Measurements from ENCODE around the gene RPL28.
A peak's percentile ranks its signal among the peaks of the same experiment; 100 is the strongest.

RPL28 gene

GRCh38 chr19:55354698-55355212 is 31.0 kb upstream of the RPL28 start, which contains the start of gene COX6B2:
TSS of gene COX6B2 (minus strand) at chr19:55354719. CDS start at chr19:55354521, 198 bp downstream.
- H3K4me3 ChIP-seq (ENCODE audit: low read length): peak within 1 kb of the TSS; percentile 34; the same call in 1 of the 2 replicates
- no peaks in the 10 kb centered on the region for H3K79me2 ChIP-seq (ENCODE audit: low read length)
- H4K20me1 ChIP-seq (ENCODE audit: insufficient read depth, low read length): no peaks in the 10 kb centered on the region
- peak within 1 kb of the TSS; percentile 60 for H3K4me2 ChIP-seq (ENCODE audit: low read depth, low read length)
- H3K9me2 ChIP-seq (replicated peaks; ENCODE audit: insufficient read depth, low read length): no peaks in the 10 kb centered on the region
- H3K4me1 ChIP-seq (ENCODE audit: low read length): peaks cover 5% of the 10 kb centered on the region
- no peaks in the 10 kb centered on the region for H3K36me3 ChIP-seq (replicated peaks; ENCODE audit: insufficient read depth, low read length)
- no peak for DNase-seq
- peak within 1 kb of the TSS; percentile 4; the same call in 1 of the 2 replicates for H2AFZ ChIP-seq (ENCODE audit: low read length)
- H3K27ac ChIP-seq (ENCODE audit: low read length): no peak within 1 kb of the TSS
- no peak within 1 kb of the TSS for H3K9ac ChIP-seq (ENCODE audit: low read length)
- peaks cover 66% of the 10 kb centered on the region for H3K27me3 ChIP-seq (replicated peaks; ENCODE audit: insufficient read depth, low read length)
- H3K9me3 ChIP-seq (replicated peaks; ENCODE audit: insufficient read depth, low read length): no peaks in the 10 kb centered on the region
- no peaks in the 10 kb centered on the region; the same call in 1 of the 2 replicates for H3F3A ChIP-seq (ENCODE audit: insufficient read depth, low read length)
- TF ChIP-seq EZH2phosphoT487 (IDR thresholded peaks at IDR 0.05; ENCODE audit: low read length) (no peak), CTCF (IDR thresholded peaks at IDR 0.05; ENCODE audit: low read length) (no peak), EZH2 (optimal IDR thresholded peaks at IDR 0.05; ENCODE audit: low read depth, low read length) (no peak)

- H3K9me3 ChIP-seq (replicated peaks; ENCODE audit: insufficient read depth, low read length): no peaks in the 10 kb centered on the region
- DNase-seq: no peak
- no peaks in the 10 kb centered on the region for H4K20me1 ChIP-seq (ENCODE audit: insufficient read depth, low read length)
- H3K27ac ChIP-seq (ENCODE audit: low read length): no peak overlapping the region
- H3K36me3 ChIP-seq (replicated peaks; ENCODE audit: insufficient read depth, low read length): no peaks in the 10 kb centered on the region
- no peak overlapping the region for H3K4me3 ChIP-seq (ENCODE audit: low read length)
- no peaks in the 10 kb centered on the region for H3K79me2 ChIP-seq (ENCODE audit: low read length)
- H3K9me2 ChIP-seq (replicated peaks; ENCODE audit: insufficient read depth, low read length): no peaks in the 10 kb centered on the region
- TF ChIP-seq EZH2phosphoT487 (IDR thresholded peaks at IDR 0.05; ENCODE audit: low read length): no peak
- TF ChIP-seq CTCF (IDR thresholded peaks at IDR 0.05; ENCODE audit: low read length): no peak
- no peak for TF ChIP-seq EZH2 (optimal IDR thresholded peaks at IDR 0.05; ENCODE audit: low read depth, low read length)
- no peak overlapping the region for H3K4me2 ChIP-seq (ENCODE audit: low read depth, low read length)
- H3K27me3 ChIP-seq (replicated peaks; ENCODE audit: insufficient read depth, low read length): peaks cover 66% of the 10 kb centered on the region
- H2AFZ ChIP-seq (ENCODE audit: low read length): no peak overlapping the region
- peaks cover 5% of the 10 kb centered on the region for H3K4me1 ChIP-seq (ENCODE audit: low read length)
- no peak overlapping the region for H3K9ac ChIP-seq (ENCODE audit: low read length)
- no peaks in the 10 kb centered on the region; the same call in 1 of the 2 replicates for H3F3A ChIP-seq (ENCODE audit: insufficient read depth, low read length)
Observed at GRCh38 chr19:55355213-55355821, 30.4 kb upstream of the RPL28 start.

- H3K9me2 ChIP-seq (replicated peaks; ENCODE audit: insufficient read depth, low read length): no peaks in the 10 kb centered on the region
- peaks cover 51% of the 10 kb centered on the region for H3K27me3 ChIP-seq (replicated peaks; ENCODE audit: insufficient read depth, low read length)
- no peak overlapping the region for H2AFZ ChIP-seq (ENCODE audit: low read length)
- H4K20me1 ChIP-seq (ENCODE audit: insufficient read depth, low read length): no peaks in the 10 kb centered on the region
- DNase-seq: no peak
- H3K4me3 ChIP-seq (ENCODE audit: low read length): no peak overlapping the region
- H3K4me1 ChIP-seq (ENCODE audit: low read length): peaks cover 5% of the 10 kb centered on the region
- no peaks in the 10 kb centered on the region for H3F3A ChIP-seq (ENCODE audit: insufficient read depth, low read length)
- no peaks in the 10 kb centered on the region for H3K36me3 ChIP-seq (replicated peaks; ENCODE audit: insufficient read depth, low read length)
- no peaks in the 10 kb centered on the region for H3K9me3 ChIP-seq (replicated peaks; ENCODE audit: insufficient read depth, low read length)
- no peak overlapping the region for H3K27ac ChIP-seq (ENCODE audit: low read length)
- TF ChIP-seq CTCF (IDR thresholded peaks at IDR 0.05; ENCODE audit: low read length) (no peak), EZH2phosphoT487 (IDR thresholded peaks at IDR 0.05; ENCODE audit: low read length) (no peak), EZH2 (optimal IDR thresholded peaks at IDR 0.05; ENCODE audit: low read depth, low read length) (no peak)
- H3K79me2 ChIP-seq (ENCODE audit: low read length): no peaks in the 10 kb centered on the region
- H3K4me2 ChIP-seq (ENCODE audit: low read depth, low read length): no peak overlapping the region
- H3K9ac ChIP-seq (ENCODE audit: low read length): no peak overlapping the region
Observed at GRCh38 chr19:55358493-55358892, 27.2 kb upstream of the RPL28 start.
